GM21390 (cell line): ENCODE data around the gene SYAP1.
A peak's percentile ranks its signal among the peaks of the same experiment; 100 is the strongest.
"Not testable (repeated sequence)": the region's sequence is repeated elsewhere in the genome, so short reads cannot be mapped to it uniquely, and the experiment has no call there.

Experiments
- ATAC-seq: cut with Tn5 transposase; IDR thresholded peaks from one replicate; pipeline ENCODE4 v1.9.1; 2021; ENCODE audit not compliant: unreplicated experiment

SYAP1 gene

GRCh38 chrX:16719334-16720084 is at the start of gene SYAP1:
Gene SYAP1 (plus strand): TSS chrX:16719612. CDS start chrX:16719725, 113 bp downstream.
- ATAC-seq = peak; percentile 99

GRCh38 chrX:16671005-16671404 is 48.4 kb upstream of the SYAP1 start:
- ATAC-seq = no peak

- no peak for ATAC-seq
Observed at GRCh38 chrX:16678689-16679088, 40.7 kb upstream of the SYAP1 start.

- ATAC-seq = no peak
Observed at GRCh38 chrX:16683007-16683664, 36.3 kb upstream of the SYAP1 start.

GRCh38 chrX:16687514-16687913 is 31.9 kb upstream of the SYAP1 start:
- ATAC-seq = no peak

- no peak for ATAC-seq
Observed at GRCh38 chrX:16695079-16695676, 24.2 kb upstream of the SYAP1 start.

GRCh38 chrX:16696956-16697355 is 22.5 kb upstream of the SYAP1 start:
- no peak for ATAC-seq

GRCh38 chrX:16699389-16699788 is 20.0 kb upstream of the SYAP1 start:
- ATAC-seq = no peak

- no peak for ATAC-seq
Observed at GRCh38 chrX:16700734-16701133, 18.7 kb upstream of the SYAP1 start.

GRCh38 chrX:16702700-16703599 is 16.5 kb upstream of the SYAP1 start:
- ATAC-seq = no peak

GRCh38 chrX:16705370-16705769 is 14.0 kb upstream of the SYAP1 start:
- no peak for ATAC-seq

GRCh38 chrX:16708016-16708415 is 11.4 kb upstream of the SYAP1 start:
- no peak for ATAC-seq

- no peak for ATAC-seq
Observed at GRCh38 chrX:16711219-16711811, 8.1 kb upstream of the SYAP1 start.

GRCh38 chrX:16711893-16712547 is 7.4 kb upstream of the SYAP1 start:
- peak; percentile 33 for ATAC-seq

GRCh38 chrX:16712548-16713155 is 6.8 kb upstream of the SYAP1 start, which contains the start of gene CTPS2:
Gene CTPS2 (minus strand): TSS chrX:16712669. CDS start chrX:16702902, 9,767 bp downstream.
- peak; percentile 83 for ATAC-seq

GRCh38 chrX:16714504-16714903 is 4.9 kb upstream of the SYAP1 start:
- no peak for ATAC-seq

- not testable (repeated sequence) for ATAC-seq
Observed at GRCh38 chrX:16715638-16716037, 3.8 kb upstream of the SYAP1 start.

- not testable (repeated sequence) for ATAC-seq
Observed at GRCh38 chrX:16716451-16716850, 3.0 kb upstream of the SYAP1 start.

- peak; percentile 40 for ATAC-seq
Observed at GRCh38 chrX:16718824-16719333, 533 bp upstream of the SYAP1 start.
